Stimulated activated CD8-positive, alpha-beta memory T cell treated with anti-CD3 and anti-CD28 coated beads, Interleukin-4, amount 100 ng/mL, for 1 hour (primary cell): ENCODE data around the gene PCGF1.
"Not testable (repeated sequence)": the region's sequence is repeated elsewhere in the genome, so short reads cannot be mapped to it uniquely, and the experiment has no call there.

Source experiments
- DNase-seq, 2 donors: peaks; one replicate each; pipeline ENCODE4 v3.0.0-alpha.2; 2020; ENCODE audit warnings: low read depth in 2 of 2, low spot score in 1 of 2

PCGF1 gene

DNA sequence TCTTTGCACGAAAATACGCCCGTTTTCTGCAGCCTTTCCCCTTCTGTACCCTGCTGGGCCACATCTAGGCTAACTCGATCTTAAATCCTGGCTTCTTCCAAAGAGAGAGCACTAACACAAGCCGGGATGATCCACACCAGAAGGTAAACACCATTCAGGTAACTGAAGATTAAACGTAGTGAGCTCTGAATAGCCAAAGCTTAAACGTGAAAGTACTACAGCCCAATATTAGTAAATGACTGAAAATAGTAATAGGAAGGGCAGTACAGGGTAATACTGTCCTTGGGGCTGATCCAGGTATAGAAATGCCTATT lies 34.6 kb downstream of the PCGF1 start:
- no peak for DNase-seq

DNA sequence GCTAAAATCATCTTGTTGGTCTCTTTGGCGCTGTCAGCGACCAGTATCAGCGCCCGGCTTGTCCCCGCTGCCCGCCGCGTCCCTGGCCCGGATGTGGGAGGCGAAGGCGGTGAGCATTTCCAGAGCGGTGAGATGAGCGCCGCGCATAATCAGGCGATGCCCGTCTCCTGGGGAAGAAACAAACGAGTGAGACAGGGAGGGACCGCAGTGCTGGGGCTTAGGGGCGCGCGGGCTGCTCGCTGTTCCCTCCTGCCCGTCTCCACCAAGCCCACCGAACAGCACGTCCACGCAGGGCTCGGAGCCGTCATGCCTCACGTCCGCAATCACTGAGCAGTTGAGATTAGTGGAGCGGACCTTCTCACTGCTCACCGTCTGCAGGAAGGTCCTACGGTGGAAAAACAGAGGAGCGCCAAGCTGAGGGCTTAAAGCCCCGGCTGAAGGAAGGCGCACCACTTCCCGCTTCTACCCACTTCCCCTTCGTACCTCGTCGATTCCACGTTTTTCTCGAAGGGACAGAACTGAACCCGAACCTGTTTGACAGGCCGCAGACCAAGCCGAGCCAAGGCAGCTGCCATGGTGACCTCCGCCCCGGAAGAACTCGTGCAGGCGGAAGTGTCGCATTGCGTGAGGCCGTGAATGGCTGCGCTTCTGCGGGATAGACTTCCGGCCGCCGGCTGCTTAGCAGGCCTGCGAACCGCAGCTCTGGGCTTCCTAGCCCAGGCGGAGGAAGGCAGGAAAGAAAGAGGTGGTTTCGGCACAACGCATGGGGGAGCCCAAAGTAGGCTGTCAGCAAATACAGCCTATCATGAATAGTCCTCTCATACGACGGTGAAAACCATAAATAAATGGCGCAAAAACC lies 35.2 kb downstream of the PCGF1 start, which contains the start of gene MRPL53:
TSS of gene MRPL53 (minus strand) at position 595 of the 859 bp plus-strand sequence. CDS start at position 575, 20 bp downstream.
- peak; percentile 92 to 93 for DNase-seq

DNA sequence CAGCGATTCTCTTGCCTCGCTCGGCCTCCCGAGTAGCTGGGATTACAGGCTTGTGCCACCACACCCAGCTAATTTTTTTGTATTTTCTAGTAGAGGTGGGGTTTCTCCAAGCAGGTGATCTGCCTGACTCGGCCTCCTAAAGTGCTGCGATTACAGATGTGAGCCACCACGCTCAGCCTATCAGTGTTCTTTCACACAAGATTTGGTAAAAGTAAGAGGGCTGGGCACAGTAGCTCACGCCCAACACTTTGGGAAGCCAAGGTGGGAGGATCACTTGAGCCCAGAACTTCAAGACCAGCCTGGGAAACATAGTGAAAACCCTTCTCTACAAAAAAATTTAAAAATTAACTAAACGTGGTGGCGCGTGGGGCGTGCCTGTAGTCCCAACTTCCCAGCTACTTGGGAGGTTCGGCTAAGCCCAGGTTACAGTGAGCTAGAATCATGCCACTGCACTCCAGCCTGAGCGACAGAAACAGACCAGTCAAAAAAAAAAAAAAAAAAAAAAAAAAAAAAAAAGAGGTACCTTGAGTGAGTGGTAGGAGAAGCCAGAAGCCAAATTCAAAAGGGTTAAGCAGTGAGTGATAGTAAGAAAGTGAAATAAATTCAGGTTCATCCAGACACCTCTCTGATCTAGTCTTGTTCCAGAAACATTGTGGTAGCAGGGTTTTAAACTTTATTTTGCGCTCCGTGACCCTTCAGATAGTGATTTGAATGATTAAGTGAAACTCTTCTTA lies 36.0 kb downstream of the PCGF1 start:
- DNase-seq = no peak

DNA sequence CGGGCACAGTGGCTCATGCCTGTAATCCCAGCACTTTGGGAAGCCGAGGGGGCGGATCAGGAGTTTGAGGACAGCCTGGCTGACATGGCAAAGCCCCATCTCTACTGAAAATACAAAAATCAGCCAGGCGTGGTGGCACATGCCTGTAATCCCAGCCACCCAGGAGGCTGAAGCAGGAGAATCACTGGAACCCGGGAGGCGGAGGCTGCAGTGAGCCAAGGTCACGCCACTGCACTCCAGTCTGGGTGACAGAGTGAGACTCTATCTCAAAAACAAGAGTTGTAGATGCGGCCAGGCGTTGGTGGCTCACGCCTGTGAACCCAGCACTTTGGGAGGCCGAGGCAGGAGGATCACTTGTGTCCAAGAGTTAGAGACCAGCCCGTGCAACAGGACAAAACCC lies 36.8 kb downstream of the PCGF1 start:
- not testable (repeated sequence) for DNase-seq

DNA sequence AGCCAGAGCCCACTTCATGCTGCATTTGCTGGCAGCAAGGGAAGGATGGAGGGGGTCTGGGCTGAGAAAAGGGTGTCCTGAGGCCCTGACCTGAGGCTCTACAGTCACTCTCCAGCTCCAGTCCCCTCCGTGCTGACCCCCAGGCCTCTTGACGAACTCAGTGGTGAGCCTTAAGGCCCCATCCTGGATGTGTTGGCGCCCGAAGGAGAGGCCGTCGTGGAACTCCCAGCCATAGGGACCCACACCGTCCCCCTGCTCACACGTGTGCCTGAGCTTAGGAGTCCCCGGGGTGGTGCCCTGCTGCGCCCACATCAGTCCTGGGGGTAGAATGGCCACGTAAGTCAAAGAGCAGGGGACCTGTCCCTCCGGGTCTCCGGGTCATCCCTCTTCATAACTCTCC lies 43.1 kb downstream of the PCGF1 start:
- DNase-seq = no peak

DNA sequence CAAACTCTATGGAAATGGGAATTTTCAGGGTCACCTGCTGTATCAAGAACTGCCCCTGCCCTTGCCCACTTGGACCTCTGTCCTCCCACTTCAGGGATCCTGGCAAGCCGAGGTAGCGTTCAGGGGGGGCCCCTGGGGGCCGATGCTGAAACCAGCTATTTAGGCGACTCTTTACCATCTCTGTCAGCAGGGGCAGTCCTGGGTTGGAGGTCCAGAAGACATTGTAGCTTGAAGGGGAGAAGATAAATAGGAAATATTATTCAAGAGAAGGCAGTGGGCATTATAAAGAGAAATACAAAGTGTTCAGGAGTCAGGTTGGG lies 44.7 kb downstream of the PCGF1 start:
- no peak for DNase-seq

DNA sequence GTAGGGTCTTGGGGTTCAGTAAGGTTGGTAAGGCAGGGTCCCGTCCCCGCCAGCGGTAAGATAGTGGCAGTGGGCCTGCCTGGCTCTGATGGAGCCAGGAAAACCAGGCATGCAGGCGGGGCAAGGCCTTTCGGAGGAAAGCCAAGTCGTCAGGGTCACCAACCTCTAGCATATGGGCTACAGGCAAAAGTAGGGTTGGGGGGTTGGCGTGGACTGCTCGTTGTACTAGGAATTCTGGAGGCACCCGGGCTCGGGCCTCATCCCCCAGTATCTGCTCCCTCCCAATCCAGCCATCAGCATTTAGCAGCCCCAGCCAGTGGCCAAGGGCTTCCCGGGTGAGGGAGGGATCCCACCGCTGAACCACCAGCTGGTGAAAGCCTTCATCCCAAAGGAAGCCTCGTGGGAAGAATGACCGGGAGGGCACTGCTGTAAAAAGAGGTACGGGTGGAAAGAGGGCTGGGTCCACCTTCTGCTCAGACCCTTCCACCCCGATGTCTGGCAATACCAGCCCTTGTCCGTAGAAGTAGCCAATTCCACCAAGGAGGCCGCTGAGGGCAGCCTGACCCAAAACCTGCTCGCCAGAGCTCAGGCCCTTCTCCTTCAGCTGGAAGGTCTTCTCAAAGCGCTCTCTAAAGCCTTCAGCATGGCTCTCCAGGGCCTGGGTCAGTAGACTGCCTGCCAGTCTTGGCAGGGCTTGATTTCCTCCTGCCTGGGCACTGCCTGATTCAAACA lies 45.3 kb downstream of the PCGF1 start:
- no peak for DNase-seq

DNA sequence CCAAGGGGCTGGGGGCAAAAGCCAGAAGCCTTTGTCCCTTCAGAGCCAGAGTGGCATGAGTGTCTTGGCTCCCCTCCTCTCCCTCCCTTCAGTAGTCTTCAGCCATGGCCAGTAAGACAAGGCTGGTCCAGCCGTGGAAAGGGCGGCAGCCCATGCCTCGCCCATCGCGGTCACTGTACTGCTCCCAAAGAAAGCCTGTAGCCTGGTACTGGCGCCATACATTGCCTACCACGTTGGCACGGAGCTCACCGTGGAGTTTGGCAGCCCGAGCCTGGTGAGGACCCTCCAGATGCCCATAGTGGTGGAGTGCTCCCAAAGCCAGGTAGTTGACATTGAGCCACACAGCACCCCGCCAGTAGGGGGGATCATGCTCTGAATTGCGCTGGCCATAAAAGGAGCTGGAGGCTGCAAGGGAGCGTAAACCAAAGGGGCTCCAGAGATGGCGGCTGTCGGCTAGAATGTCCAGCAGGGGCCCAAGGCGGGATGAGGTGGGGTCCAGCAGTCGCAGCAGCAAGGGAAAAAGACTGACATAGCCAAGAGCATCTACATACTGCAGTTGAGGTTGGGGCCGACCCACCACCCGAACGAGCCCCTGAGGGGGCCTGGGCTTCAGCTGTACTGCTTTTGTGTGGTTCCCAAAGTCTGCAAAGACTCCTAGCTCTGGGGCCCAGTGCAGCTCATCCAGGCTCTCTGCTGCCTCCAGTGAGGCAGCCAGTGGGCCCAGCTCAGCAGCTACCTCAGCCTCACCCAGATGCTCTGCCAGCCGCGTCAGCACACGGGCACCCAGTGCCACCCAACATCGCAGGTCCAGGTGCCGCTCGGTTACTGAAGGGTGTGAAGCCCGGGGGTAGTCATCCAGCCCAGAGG lies 46.1 kb downstream of the PCGF1 start:
- no peak for DNase-seq

DNA sequence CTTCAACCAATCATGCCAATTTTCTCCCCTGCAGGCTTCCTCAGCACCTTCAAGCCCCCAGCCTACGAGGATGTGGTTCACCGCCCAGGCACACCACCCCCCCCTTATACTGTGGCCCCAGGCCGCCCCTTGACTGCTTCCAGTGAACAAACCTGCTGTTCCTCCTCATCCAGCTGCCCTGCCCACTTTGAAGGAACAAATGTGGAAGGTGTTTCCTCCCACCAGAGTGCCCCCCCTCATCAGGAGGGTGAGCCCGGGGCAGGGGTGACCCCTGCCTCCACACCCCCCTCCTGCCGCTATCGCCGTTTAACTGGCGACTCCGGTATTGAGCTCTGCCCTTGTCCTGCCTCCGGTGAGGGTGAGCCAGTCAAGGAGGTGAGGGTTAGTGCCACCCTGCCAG lies 47.3 kb downstream of the PCGF1 start:
- DNase-seq = not testable (repeated sequence)

DNA sequence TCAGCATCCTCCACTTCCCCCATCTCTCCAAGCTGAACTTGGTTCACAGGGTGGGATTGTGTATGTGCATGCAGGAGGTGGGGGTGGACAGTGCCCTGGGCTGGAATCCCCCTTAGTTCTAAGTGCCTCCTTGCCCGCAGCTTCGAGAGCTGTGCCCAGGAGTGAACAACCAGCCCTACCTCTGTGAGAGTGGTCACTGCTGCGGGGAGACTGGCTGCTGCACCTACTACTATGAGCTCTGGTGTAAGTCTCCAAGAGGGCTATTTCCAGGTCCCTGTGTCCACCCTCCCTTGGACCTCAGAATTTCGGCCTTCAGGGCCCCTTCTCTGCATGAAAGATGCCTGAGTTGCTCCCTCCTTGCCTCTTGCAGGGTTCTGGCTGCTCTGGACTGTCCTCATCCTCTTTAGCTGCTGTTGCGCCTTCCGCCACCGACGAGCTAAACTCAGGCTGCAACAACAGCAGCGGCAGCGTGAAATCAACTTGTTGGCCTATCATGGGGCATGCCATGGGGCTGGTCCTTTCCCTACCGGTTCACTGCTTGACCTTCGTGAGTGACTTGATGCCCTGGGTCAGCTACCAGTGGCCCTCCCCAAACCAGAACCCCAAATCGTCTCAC lies 47.9 kb downstream of the PCGF1 start:
- not testable (repeated sequence) for DNase-seq

DNA sequence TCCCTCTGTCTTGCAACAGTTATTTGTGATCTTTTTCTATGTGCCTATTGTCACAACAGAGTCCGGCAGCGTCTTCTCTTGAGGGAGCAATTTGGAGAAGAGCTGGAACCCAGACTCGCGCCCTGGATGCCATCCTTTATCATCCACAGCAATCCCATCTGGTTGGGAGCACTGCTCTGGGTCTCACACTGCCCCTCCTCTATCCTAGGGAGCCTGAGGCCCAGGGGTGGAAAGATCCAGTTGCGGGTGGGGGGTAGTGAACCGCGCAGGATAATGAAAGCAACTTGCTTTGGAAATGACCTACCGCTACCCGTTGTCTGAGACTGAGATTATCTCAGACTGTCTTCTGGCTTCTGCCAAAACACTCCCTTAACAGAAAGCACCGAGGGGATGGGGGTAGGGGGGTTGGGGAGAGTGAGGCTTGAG lies 48.5 kb downstream of the PCGF1 start:
- no peak for DNase-seq

DNA sequence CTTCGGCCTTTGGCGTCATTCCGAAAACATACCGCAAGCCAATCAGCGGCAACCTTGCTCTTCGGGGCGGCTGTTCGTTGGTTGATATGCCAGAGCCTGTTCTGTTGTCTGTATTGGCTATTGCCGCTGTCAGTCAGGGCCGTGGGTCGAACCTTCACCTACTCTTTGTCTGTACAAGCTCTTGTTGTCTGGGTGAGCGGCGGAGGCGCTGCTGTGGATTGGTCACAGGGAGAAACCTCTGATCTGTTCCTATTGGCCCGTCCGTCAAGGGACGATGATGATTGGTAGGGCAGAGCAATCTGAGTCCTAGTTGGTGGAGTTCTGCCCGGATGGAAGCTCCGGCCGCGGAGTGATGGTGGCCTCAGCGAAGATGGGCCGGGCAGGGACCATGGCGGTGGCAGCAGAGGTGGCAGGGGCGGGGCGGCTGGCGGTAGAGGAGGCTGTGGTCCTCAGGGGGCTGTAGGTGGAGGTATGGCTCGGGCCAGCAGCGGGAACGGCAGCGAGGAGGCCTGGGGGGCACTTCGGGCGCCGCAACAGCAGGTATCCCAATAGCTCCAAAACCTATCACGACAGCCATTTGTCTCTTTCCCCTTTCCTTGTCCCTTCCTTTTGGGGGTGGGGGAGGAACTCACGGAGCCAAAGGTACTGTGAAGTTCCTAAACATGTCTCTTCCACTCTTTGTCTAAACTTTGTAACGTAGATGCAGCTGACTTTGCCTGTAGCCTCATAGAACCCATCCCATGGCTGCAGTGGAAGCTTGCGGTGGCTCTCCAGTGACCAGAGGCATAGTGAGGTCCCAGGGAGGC lies 49.2 kb downstream of the PCGF1 start, which contains the start of gene WBP1:
TSS of gene WBP1 (plus strand) at position 307 of the 806 bp plus-strand sequence. CDS start at position 472, 165 bp downstream.
- peak; percentile 89 to 97 for DNase-seq

DNA sequence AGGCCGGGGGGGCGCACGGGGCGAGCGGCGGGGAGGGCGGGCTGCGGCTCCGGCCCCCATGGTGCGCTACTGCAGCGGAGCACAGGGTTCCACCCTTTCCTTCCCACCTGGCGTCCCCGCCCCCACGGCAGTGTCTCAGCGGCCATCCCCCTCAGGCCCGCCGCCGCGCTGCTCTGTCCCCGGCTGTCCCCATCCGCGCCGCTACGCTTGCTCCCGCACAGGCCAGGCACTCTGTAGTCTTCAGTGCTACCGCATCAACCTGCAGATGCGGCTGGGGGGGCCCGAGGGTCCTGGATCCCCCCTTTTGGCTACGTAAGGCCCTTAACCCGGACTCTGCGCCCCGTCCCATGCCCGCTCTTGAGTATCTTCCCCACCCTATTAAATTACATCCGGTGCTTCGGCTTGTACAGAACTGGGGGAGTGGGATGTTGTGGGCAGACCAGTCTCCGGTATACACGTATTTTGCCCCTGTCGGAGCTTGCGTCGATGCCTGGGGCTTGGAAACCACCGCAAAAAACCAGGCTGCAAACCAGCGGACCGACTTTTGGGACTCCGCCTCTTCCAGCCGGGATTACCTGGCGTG lies 49.9 kb downstream of the PCGF1 start:
- DNase-seq = peak; percentile 60 to 72

DNA sequence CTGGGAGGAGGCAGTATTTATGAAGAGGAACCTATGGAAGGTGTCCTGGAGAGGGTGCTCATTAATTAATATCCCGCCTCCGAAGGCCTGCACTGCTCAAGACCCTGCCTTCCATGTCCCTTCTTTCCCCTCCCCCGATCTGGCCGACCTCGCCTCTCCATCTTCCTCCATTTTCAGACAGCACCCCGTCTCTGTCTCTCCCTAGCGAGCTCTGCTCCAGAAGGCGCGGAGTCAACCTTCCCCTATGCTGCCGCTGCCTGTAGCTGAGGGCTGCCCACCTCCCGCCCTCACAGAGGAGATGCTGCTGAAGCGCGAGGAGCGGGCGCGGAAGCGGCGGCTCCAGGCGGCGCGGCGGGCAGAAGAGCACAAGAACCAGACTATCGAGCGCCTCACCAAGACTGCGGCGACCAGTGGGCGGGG lies 50.4 kb downstream of the PCGF1 start:
- DNase-seq = no peak
